GM19463 (cell line): Measurements from ENCODE around the gene PCDHGA6.
"Not testable (repeated sequence)": the region's sequence is repeated elsewhere in the genome, so short reads cannot be mapped to it uniquely, and the experiment has no call there.

Experiments used
- ATAC-seq: cut with Tn5 transposase; IDR thresholded peaks from one replicate; pipeline ENCODE4 v1.9.1; 2021; ENCODE audit warnings: mild to moderate bottlenecking, moderate library complexity; ENCODE audit not compliant: unreplicated experiment

The PCDHGA6 gene

DNA sequence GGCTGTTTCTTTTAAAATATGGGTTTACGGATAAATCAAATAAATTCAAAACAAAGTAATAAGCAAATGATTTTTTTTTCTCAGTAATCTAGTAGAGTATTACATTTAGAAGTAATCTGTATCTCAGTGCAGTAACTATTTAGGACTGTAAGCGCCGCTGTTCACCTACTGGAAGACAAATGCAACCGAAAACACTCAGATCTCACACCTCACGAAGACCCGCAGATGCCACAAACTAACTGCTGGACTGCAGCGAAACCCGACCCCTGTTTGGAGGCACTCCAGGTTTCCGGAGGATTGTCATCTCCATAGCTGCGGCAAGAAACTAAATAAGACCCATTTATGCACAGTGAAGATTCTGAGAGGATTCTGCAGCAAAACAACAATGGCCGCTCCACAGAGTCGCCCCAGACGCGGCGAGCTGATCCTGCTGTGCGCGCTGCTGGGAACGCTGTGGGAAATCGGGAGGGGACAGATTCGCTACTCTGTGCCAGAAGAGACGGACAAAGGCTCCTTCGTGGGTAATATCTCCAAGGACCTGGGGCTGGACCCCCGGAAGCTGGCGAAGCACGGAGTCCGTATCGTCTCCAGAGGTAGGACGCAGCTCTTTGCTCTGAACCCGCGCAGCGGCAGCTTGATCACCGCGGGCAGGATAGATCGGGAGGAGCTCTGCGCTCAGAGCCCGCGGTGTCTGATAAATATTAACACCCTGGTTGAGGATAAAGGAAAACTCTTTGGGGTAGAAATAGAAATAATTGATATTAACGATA, 18.9 kb downstream of the PCDHGA6 start, which contains the start of gene PCDHGA8:
TSS of gene PCDHGA8 (plus strand) at position 205 of the 770 bp plus-strand sequence. CDS start at position 386, 181 bp downstream.
- no peak for ATAC-seq

DNA sequence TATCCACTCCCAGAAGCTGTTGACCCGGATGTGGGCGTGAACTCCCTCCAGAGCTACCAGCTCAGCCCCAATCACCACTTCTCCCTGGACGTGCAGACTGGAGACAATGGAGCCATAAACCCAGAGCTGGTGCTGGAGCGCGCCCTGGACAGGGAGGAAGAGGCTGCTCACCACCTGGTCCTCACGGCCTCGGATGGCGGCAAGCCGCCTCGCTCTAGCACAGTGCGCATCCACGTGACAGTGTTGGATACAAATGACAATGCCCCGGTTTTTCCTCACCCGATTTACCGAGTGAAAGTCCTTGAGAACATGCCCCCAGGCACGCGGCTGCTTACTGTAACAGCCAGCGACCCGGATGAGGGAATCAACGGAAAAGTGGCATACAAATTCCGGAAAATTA, 19.6 kb downstream of the PCDHGA6 start:
- ATAC-seq: no peak

DNA sequence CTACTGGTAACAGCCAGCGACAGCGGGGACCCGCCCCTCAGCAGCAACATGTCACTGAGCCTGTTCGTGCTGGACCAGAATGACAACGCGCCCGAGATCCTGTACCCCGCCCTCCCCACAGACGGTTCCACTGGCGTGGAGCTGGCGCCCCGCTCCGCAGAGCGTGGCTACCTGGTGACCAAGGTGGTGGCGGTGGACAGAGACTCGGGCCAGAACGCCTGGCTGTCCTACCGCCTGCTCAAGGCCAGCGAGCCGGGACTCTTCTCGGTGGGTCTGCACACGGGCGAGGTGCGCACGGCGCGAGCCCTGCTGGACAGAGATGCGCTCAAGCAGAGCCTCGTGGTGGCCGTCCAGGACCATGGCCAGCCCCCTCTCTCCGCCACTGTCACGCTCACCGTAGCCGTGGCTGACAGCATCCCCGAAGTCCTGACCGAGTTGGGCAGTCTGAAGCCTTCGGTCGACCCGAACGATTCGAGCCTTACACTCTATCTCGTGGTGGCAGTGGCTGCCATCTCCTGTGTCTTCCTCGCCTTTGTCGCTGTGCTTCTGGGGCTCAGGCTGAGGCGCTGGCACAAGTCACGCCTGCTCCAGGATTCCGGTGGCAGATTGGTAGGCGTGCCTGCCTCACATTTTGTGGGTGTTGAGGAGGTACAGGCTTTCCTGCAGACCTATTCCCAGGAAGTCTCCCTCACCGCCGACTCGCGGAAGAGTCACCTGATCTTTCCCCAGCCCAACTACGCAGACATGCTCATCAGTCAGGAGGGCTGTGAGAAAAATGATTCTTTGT, 20.9 kb downstream of the PCDHGA6 start:
- not testable (repeated sequence) for ATAC-seq

- ATAC-seq: peak; percentile 99
Measured at GRCh38 chr5:141397756-141398551, 24.3 kb downstream of the PCDHGA6 start, which contains the start of gene PCDHGB5. Gene PCDHGB5, plus strand, starts transcription at chr5:141397947. Its CDS starts 181 bp downstream, at chr5:141398128.

GRCh38 chr5:141398608-141399007, 24.9 kb downstream of the PCDHGA6 start:
- ATAC-seq: no peak

DNA sequence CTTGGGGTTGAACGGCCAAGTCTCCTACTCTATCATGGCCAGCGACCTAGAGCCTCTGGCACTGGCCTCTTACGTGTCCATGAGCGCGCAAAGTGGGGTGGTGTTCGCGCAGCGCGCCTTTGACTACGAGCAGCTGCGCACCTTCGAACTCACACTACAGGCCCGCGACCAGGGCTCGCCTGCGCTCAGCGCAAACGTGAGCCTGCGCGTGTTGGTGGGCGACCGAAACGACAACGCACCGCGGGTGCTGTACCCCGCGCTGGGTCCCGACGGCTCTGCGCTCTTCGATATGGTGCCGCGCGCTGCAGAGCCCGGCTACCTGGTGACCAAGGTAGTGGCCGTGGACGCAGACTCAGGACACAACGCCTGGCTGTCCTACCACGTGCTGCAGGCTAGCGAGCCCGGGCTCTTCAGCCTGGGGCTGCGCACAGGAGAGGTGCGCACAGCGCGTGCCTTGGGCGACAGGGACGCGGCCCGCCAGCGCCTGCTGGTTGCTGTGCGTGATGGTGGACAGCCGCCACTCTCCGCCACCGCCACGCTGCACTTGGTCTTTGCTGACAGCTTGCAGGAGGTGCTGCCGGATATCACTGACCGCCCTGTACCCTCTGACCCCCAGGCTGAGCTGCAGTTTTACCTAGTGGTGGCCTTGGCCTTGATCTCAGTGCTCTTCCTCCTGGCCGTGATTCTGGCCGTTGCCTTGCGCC, 26.0 kb downstream of the PCDHGA6 start:
- ATAC-seq: no peak

DNA sequence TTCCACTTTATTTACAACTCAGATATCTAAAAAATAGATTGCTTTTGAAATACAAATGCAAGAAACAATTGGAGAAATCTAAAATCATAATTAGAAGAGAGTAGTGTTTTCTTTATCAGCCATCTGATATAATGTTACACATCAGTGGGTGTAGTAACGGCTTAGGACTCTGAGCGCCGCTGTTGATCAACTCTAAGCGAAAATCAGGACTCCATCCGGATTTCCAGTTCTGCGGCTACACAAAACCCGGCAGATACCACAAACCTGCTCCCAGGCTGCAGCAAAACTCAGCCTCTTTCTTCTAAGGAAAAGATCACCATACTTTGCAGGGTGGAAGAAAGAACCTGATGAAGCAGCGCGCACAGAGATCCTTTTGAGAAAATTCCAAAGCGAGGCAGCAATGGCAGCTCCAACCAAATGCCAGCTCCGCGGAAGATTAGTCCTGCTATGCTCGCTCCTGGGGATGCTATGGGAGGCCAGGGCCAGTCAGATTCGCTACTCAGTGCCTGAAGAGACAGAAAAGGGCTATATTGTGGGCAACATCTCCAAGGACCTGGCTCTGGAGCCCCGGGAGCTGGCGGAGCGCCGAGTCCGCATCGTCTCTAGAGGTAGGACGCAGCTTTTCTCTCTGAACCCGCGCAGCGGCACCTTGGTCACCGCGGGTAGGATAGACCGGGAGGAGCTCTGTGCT, 29.0 kb downstream of the PCDHGA6 start, which contains the start of gene PCDHGA9:
TSS of gene PCDHGA9 (plus strand) at position 226 of the 691 bp plus-strand sequence. CDS start at position 401, 175 bp downstream.
- ATAC-seq: no peak

DNA sequence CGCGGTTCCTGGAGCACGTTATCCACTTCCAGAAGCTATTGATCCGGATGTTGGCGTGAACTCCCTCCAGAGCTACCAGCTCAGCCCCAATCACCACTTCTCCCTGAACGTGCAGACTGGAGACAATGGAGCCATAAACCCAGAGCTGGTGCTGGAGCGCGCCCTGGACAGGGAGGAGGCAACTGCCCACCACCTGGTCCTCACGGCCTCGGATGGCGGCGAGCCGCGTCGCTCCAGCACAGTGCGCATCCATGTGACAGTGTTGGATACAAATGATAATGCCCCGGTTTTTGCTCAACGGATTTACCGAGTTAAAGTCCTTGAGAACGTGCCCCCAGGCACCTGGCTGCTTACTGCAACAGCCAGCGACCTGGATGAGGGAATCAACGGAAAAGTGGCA, 29.7 kb downstream of the PCDHGA6 start:
- no peak for ATAC-seq

DNA sequence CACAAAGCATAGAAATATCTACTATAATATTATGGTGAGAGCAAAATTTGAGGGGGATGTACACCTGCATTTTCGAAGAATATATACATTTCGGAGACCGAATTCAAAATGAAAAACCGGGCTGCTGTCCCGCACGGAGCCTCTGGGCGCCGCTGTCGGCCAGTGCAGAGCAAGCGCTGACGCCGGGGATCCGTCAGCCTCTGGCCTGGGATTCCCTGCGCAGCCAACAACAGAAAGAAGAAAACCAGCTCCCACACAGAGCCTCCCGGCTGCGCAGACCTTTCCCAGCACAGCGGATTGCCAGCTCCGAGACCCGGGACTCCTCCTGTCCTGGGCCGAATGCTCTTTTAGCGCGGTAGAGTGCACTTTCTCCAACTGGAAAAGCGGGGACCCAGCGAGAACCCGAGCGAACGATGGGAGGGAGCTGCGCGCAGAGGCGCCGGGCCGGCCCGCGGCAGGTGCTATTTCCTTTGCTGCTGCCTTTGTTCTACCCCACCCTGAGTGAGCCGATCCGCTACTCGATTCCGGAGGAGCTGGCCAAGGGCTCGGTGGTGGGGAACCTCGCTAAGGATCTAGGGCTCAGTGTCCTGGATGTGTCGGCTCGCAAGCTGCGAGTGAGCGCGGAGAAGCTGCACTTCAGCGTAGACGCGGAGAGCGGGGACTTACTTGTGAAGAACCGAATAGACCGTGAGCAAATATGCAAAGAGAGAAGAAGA, 34.3 kb downstream of the PCDHGA6 start, which contains the start of gene PCDHGB6:
TSS of gene PCDHGB6 (plus strand) at position 232 of the 716 bp plus-strand sequence. CDS start at position 414, 182 bp downstream.
- ATAC-seq: peak; percentile 85

- ATAC-seq: no peak
Measured at GRCh38 chr5:141409598-141410306, 36.1 kb downstream of the PCDHGA6 start.

DNA sequence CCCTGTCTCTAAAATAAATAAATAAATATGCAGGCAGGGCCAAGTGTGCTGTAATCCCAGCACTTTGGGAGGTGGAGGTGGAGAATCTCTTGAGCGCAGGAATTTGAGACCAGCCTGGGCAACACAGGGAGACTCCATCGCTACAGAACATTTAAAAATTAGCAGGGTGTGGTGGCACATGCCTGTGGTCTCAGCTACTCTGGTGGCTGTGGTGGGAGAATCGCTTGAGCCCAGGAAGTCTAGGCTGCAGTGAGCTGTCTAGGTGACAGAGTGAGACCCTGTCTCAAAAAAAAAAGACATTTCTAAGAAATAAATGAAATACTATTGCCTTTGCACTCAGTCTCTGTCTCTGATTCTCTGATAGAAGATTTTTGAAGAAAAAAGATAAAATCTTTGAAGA, 37.9 kb downstream of the PCDHGA6 start:
- ATAC-seq: no peak

DNA sequence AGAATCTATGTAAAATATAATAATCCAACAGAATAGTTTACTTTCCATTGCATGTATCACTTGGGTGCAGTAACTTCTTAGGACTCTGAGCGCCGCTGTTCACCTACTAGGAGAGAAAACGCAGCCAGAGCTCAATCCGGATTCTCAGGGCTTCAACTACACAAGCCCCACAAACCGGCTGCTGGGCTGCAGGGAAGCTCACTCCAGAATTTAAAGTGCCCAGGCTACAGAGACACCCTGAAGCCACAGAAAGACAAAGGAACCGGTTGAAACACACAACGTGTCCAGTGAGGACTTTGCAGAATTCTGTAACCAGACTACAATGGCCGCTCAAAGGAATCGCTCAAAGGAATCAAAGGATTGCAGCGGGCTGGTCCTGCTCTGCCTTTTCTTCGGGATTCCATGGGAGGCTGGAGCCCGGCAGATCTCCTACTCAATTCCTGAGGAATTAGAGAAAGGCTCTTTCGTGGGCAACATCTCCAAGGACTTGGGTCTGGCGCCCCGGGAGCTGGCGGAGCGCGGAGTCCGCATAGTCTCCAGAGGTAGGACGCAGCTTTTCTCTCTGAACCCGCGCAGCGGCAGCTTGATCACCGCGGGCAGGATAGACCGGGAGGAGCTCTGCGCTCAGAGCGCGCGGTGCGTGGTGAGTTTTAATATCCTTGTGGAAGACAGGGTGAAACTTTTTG, 39.3 kb downstream of the PCDHGA6 start, which contains the start of gene PCDHGA10:
TSS of gene PCDHGA10 (plus strand) at position 134 of the 686 bp plus-strand sequence. CDS start at position 323, 189 bp downstream.
- peak; percentile 71 for ATAC-seq

DNA sequence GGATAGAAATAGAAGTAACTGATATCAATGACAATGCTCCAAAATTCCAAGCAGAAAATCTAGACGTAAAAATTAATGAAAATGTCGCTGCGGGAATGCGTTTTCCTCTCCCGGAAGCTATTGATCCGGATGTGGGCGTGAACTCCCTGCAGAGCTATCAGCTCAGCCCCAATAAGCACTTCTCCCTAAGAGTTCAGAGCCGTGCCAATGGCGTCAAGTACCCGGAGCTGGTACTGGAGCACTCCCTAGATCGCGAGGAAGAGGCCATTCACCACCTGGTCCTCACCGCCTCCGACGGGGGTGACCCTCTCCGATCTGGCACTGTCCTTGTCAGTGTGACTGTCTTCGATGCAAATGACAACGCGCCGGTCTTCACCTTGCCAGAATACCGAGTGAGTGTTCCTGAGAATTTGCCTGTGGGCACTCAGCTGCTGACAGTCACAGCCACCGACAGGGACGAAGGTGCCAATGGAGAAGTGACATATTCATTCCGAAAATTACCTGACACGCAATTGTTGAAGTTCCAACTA, 39.9 kb downstream of the PCDHGA6 start:
- no peak for ATAC-seq

DNA sequence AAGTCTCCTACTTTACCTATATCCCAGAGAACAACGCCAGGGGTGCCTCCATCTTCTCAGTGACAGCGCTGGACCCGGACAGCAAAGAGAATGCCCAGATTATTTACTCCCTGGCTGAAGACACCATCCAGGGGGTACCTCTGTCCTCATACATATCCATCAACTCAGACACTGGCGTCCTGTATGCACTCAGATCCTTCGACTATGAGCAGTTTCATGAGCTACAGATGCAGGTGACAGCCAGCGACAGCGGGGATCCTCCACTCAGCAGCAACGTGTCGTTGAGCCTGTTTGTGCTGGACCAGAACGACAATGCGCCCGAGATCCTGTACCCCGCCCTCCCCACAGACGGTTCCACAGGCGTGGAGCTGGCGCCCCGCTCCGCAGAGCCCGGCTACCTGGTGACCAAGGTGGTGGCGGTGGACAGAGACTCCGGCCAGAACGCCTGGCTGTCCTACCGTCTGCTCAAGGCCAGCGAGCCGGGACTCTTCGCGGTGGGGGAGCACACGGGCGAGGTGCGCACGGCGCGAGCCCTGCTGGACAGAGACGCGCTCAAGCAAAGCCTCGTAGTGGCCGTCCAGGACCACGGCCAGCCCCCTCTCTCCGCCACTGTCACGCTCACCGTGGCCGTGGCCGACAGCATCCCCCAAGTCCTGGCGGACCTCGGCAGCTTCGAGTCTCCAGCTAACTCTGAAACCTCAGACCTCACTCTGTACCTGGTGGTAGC, 41.0 kb downstream of the PCDHGA6 start:
- ATAC-seq: not testable (repeated sequence)

GRCh38 chr5:141415275-141415618, 41.6 kb downstream of the PCDHGA6 start:
- ATAC-seq: not testable (repeated sequence)

DNA sequence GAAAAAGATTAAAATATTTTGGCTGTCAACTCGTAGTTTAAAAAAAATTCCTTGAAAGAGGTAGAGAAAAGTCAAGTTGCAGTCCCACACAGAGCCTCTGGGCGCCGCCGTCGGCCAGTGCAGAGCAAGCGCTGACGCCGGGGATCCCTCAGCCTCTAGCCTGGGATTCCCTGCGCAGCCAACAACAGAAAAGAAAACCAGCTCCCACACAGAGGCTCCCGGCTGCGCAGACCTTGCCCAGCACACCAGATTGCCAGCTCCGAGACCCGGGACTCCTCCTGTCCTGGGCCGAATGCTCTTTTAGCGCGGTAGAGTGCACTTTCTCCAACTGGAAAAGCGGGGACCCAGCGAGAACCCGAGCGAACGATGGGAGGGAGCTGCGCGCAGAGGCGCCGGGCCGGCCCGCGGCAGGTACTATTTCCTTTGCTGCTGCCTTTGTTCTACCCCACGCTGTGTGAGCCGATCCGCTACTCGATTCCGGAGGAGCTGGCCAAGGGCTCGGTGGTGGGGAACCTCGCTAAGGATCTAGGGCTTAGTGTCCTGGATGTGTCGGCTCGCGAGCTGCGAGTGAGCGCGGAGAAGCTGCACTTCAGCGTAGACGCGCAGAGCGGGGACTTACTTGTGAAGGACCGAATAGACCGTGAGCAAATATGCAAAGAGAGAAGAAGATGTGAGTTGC, 43.9 kb downstream of the PCDHGA6 start, which contains the start of gene PCDHGB7:
TSS of gene PCDHGB7 (plus strand) at position 184 of the 679 bp plus-strand sequence. CDS start at position 367, 183 bp downstream.
- ATAC-seq: peak; percentile 67
